GM23338 (cell line): ENCODE data around the gene ZNF513. TPM values are rescaled to one million over a fixed set of nuclear protein-coding genes. Genes with fewer than 3 reads are reported as not detected.

Experiments
- ATAC-seq: fragments of 200-7000 bp; cut with Tn5 transposase; 3 replicates; pipeline ENCODE4 v1.9.1; 2020
- DNase-seq: peaks from one replicate; pipeline ENCODE4 v3.0.0-alpha.2; 2015; ENCODE audit warnings: low spot score
- H2AFZ ChIP-seq: fragments of 200-600 bp; sonication (generic); 2 replicates; pipeline ENCODE4 v1.8.0; 2016; ENCODE audit warnings: antibody characterized with exemption, mild to moderate bottlenecking, moderate library complexity
- H3F3A ChIP-seq: fragments of 200-600 bp; sonication (generic); replicated peaks from 2 replicates; pipeline ENCODE4 v1.8.0; 2017; ENCODE audit warnings: antibody characterized with exemption, mixed run types, low read depth
- H3K27ac ChIP-seq: fragments of 200-600 bp; sonication (generic); 2 replicates; pipeline ENCODE4 v1.6.1; 2016; ENCODE audit warnings: low read depth
- H3K27me3 ChIP-seq: fragments of 200-600 bp; sonication (generic); 2 replicates; pipeline ENCODE4 v1.8.0; 2016; ENCODE audit warnings: mild to moderate bottlenecking, mixed run types, moderate library complexity; ENCODE audit not compliant: insufficient read depth
- H3K36me3 ChIP-seq: fragments of 200-600 bp; sonication (generic); 2 replicates; pipeline ENCODE4 v1.8.0; 2016; ENCODE audit warnings: mild to moderate bottlenecking; ENCODE audit not compliant: insufficient read depth
- H3K4me1 ChIP-seq: fragments of 200-600 bp; sonication (generic); 2 replicates; pipeline ENCODE4 v1.8.0; 2016; ENCODE audit warnings: mild to moderate bottlenecking, moderate library complexity; ENCODE audit not compliant: insufficient read depth
- H3K4me2 ChIP-seq: fragments of 200-600 bp; sonication (generic); 2 replicates; pipeline ENCODE4 v1.7.1; 2017; ENCODE audit warnings: mixed run types
- H3K4me3 ChIP-seq: fragments of 200-600 bp; sonication (generic); 2 replicates; pipeline ENCODE4 v1.6.1; 2016; ENCODE audit warnings: mixed run types
- H3K79me2 ChIP-seq: fragments of 200-600 bp; sonication (generic); replicated peaks from 2 replicates; pipeline ENCODE4 v1.8.0; 2017; ENCODE audit warnings: mild to moderate bottlenecking; ENCODE audit not compliant: insufficient read depth
- H3K9me2 ChIP-seq: fragments of 200-600 bp; sonication (generic); 2 replicates; pipeline ENCODE4 v1.8.0; 2017; ENCODE audit not compliant: insufficient read depth
- H4K20me1 ChIP-seq: fragments of 200-600 bp; sonication (generic); replicated peaks from 2 replicates; pipeline ENCODE4 v1.8.0; 2017; ENCODE audit warnings: mild to moderate bottlenecking; ENCODE audit not compliant: insufficient read depth
- H3K27ac Mint-ChIP-seq: 2 replicates; pipeline ENCODE4 v1.8.0; 2020; ENCODE audit warnings: inconsistent platforms, mild to moderate bottlenecking, moderate library complexity, mixed read lengths
- H3K27me3 Mint-ChIP-seq: 3 replicates; pipeline ENCODE4 v1.8.0; 2022; ENCODE audit warnings: low read depth, mild to moderate bottlenecking, moderate library complexity, mixed read lengths, inconsistent platforms; ENCODE audit not compliant: insufficient read depth, poor library complexity
- H3K36me3 Mint-ChIP-seq: 3 replicates; pipeline ENCODE4 v1.8.0; 2021; ENCODE audit warnings: low read depth, mild to moderate bottlenecking, inconsistent platforms, moderate library complexity, mixed read lengths
- H3K4me1 Mint-ChIP-seq: 3 replicates; pipeline ENCODE4 v1.8.0; 2020; ENCODE audit warnings: mild to moderate bottlenecking, inconsistent platforms, mixed read lengths
- H3K4me3 Mint-ChIP-seq: 3 replicates; pipeline ENCODE4 v1.8.0; 2021; ENCODE audit warnings: moderate library complexity, mild to moderate bottlenecking, inconsistent platforms, mixed read lengths
- H3K9me3 Mint-ChIP-seq: 3 replicates; pipeline ENCODE4 v1.8.0; 2020; ENCODE audit warnings: moderate library complexity, mild to moderate bottlenecking, inconsistent platforms, mixed read lengths
- CREB1 ChIP-seq: fragments of 250-450 bp; sonication (Bioruptor Pico); IDR thresholded peaks from 2 replicates; pipeline ENCODE4 v1.5.0; 2020; ENCODE audit warnings: low read depth, mild to moderate bottlenecking, moderate library complexity
- CTCF ChIP-seq, 2 experiments: fragments of 200-600 bp in 1 of 2; sonication (generic) in 1 of 2; conservative IDR thresholded peaks; 2 replicates each; pipeline versions ENCODE4 v1.5.1 to v1.6.1; 2016 to 2017; ENCODE audit warnings: antibody characterized with exemption in 2 of 2, low read depth in 2 of 2, mild to moderate bottlenecking in 2 of 2, moderate library complexity in 1 of 2
- EZH2 ChIP-seq: fragments of 200-600 bp; sonication (generic); IDR thresholded peaks from one replicate; pipeline ENCODE4 v1.8.0; 2017; ENCODE audit warnings: antibody characterized with exemption, mild to moderate bottlenecking, low read depth; ENCODE audit not compliant: unreplicated experiment
- EZH2phosphoT487 ChIP-seq: fragments of 200-600 bp; sonication (generic); IDR thresholded peaks from one replicate; pipeline ENCODE4 v1.8.1; 2018; ENCODE audit warnings: antibody characterized with exemption; ENCODE audit not compliant: unreplicated experiment
- JUNB ChIP-seq: IDR thresholded peaks from one replicate; pipeline ENCODE4 v1.6.1; 2016; ENCODE audit warnings: antibody characterized with exemption; ENCODE audit not compliant: unreplicated experiment
- NANOG ChIP-seq: IDR thresholded peaks from 2 replicates; pipeline ENCODE4 v1.6.1; 2016; ENCODE audit warnings: antibody characterized with exemption, borderline replicate concordance
- POLR2AphosphoS5 ChIP-seq: IDR thresholded peaks from 2 replicates; pipeline ENCODE4 v1.6.1; 2016; ENCODE audit warnings: antibody characterized with exemption, low read depth
- REST ChIP-seq: IDR thresholded peaks from one replicate; pipeline ENCODE4 v1.6.1; 2018; ENCODE audit warnings: antibody characterized with exemption; ENCODE audit not compliant: unreplicated experiment
- STAT1 ChIP-seq: IDR thresholded peaks from one replicate; pipeline ENCODE4 v1.6.1; 2016; ENCODE audit warnings: antibody characterized with exemption; ENCODE audit not compliant: unreplicated experiment
- ZNF114 ChIP-seq: fragments of 250-450 bp; sonication (Bioruptor Pico); IDR thresholded peaks from 2 replicates; pipeline ENCODE4 v1.5.0; 2020; ENCODE audit warnings: mild to moderate bottlenecking, moderate library complexity
- ZNF331 ChIP-seq: fragments of 250-450 bp; sonication (Bioruptor Pico); IDR thresholded peaks from 2 replicates; pipeline ENCODE4 v1.5.0; 2020; ENCODE audit warnings: low read depth, mild to moderate bottlenecking, moderate library complexity
- polyA plus RNA-seq: library from polyadenylated mRNA; unstranded; fragments of >200 nt; fragmentation: Nextera tagmentation; extraction: Ambion mirVana; gene quantifications from 2 replicates; pipeline ENCODE4 v1.2.1, GENCODE V29; 2016
- total RNA-seq: library from RNA; depleted of rRNA; stranded (reverse); fragments of >200 nt; shearing (Covaris generic); gene quantifications from 2 replicates; pipeline ENCODE4 v1.2.3, GENCODE V29; 2014
- TF ChIP-seq, protein P1 (sequence below): IDR thresholded peaks from 2 replicates; pipeline ENCODE4 v1.6.1; 2016; ENCODE audit warnings: antibody characterized with exemption
- TF ChIP-seq, protein P2 (sequence below): fragments of 250-450 bp; sonication (Bioruptor Pico); IDR thresholded peaks from 2 replicates; pipeline ENCODE4 v1.5.0; 2020; ENCODE audit warnings: mild to moderate bottlenecking, moderate library complexity

The ZNF513 gene
- total and polyA plus RNA-seq, 2 experiments from 2014 or later = 10.4 to 13.2 TPM

- no peaks in the 10 kb centered on the region for H3K9me2 ChIP-seq
- peaks cover 22% of the 10 kb centered on the region; the same call in 1 of the 2 replicates for H3K36me3 ChIP-seq
- Mint-ChIP-seq H3K4me1 (peaks cover 24% of the 10 kb centered on the region), H3K27ac (no peak overlapping the region; the same call in 1 of the 2 replicates), H3K36me3 (peaks cover 67% of the 10 kb centered on the region), H3K4me3 (no peak overlapping the region), H3K27me3 (peaks cover 25% of the 10 kb centered on the region), H3K9me3 (no peaks in the 10 kb centered on the region)
- H3K4me1 ChIP-seq = peaks cover 20% of the 10 kb centered on the region
- no peak for ATAC-seq
- DNase-seq = no peak
- H2AFZ ChIP-seq = no peak overlapping the region
- no peak overlapping the region for H3K4me3 ChIP-seq
- TF ChIP-seq, protein P1, sequence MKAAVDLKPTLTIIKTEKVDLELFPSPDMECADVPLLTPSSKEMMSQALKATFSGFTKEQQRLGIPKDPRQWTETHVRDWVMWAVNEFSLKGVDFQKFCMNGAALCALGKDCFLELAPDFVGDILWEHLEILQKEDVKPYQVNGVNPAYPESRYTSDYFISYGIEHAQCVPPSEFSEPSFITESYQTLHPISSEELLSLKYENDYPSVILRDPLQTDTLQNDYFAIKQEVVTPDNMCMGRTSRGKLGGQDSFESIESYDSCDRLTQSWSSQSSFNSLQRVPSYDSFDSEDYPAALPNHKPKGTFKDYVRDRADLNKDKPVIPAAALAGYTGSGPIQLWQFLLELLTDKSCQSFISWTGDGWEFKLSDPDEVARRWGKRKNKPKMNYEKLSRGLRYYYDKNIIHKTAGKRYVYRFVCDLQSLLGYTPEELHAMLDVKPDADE = no peak
- TF ChIP-seq STAT1 (no peak), EZH2 (no peak), NANOG (no peak), REST (no peak), CTCF (conservative IDR thresholded peaks at IDR 0.05; ENCODE audit: low read depth in 2 of 2) (no peak), POLR2AphosphoS5 (no peak), EZH2phosphoT487 (no peak), ZNF331 (CRISPR knock-in tag) (no peak), CREB1 (CRISPR knock-in tag) (no peak), ZNF114 (CRISPR knock-in tag) (no peak), JUNB (no peak)
- TF ChIP-seq, protein P2, sequence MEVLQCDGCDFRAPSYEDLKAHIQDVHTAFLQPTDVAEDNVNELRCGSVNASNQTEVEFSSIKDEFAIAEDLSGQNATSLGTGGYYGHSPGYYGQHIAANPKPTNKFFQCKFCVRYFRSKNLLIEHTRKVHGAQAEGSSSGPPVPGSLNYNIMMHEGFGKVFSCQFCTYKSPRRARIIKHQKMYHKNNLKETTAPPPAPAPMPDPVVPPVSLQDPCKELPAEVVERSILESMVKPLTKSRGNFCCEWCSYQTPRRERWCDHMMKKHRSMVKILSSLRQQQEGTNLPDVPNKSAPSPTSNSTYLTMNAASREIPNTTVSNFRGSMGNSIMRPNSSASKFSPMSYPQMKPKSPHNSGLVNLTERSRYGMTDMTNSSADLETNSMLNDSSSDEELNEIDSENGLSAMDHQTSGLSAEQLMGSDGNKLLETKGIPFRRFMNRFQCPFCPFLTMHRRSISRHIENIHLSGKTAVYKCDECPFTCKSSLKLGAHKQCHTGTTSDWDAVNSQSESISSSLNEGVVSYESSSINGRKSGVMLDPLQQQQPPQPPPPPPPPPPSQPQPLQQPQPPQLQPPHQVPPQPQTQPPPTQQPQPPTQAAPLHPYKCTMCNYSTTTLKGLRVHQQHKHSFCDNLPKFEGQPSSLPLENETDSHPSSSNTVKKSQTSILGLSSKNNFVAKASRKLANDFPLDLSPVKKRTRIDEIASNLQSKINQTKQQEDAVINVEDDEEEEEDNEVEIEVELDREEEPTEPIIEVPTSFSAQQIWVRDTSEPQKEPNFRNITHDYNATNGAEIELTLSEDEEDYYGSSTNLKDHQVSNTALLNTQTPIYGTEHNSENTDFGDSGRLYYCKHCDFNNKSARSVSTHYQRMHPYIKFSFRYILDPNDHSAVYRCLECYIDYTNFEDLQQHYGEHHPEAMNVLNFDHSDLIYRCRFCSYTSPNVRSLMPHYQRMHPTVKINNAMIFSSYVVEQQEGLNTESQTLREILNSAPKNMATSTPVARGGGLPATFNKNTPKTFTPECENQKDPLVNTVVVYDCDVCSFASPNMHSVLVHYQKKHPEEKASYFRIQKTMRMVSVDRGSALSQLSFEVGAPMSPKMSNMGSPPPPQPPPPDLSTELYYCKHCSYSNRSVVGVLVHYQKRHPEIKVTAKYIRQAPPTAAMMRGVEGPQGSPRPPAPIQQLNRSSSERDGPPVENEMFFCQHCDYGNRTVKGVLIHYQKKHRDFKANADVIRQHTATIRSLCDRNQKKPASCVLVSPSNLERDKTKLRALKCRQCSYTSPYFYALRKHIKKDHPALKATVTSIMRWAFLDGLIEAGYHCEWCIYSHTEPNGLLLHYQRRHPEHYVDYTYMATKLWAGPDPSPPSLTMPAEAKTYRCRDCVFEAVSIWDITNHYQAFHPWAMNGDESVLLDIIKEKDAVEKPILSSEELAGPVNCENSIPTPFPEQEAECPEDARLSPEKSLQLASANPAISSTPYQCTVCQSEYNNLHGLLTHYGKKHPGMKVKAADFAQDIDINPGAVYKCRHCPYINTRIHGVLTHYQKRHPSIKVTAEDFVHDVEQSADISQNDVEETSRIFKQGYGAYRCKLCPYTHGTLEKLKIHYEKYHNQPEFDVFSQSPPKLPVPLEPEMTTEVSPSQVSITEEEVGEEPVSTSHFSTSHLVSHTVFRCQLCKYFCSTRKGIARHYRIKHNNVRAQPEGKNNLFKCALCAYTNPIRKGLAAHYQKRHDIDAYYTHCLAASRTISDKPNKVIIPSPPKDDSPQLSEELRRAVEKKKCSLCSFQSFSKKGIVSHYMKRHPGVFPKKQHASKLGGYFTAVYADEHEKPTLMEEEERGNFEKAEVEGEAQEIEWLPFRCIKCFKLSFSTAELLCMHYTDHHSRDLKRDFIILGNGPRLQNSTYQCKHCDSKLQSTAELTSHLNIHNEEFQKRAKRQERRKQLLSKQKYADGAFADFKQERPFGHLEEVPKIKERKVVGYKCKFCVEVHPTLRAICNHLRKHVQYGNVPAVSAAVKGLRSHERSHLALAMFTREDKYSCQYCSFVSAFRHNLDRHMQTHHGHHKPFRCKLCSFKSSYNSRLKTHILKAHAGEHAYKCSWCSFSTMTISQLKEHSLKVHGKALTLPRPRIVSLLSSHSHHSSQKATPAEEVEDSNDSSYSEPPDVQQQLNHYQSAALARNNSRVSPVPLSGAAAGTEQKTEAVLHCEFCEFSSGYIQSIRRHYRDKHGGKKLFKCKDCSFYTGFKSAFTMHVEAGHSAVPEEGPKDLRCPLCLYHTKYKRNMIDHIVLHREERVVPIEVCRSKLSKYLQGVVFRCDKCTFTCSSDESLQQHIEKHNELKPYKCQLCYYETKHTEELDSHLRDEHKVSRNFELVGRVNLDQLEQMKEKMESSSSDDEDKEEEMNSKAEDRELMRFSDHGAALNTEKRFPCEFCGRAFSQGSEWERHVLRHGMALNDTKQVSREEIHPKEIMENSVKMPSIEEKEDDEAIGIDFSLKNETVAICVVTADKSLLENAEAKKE (CRISPR knock-in tag) = no peak
- no peak overlapping the region for H3K27ac ChIP-seq
- peaks cover 32% of the 10 kb centered on the region for H3K79me2 ChIP-seq
- no peaks in the 10 kb centered on the region; the same call in 1 of the 2 replicates for H4K20me1 ChIP-seq
- H3F3A ChIP-seq = peaks cover 13% of the 10 kb centered on the region; the same call in 1 of the 2 replicates
- no peak overlapping the region for H3K4me2 ChIP-seq
- H3K27me3 ChIP-seq = no peaks in the 10 kb centered on the region
These were observed 7.0 kb downstream of the ZNF513 start for GRCh38 chr2:27373567-27373966.
